ENCODE measurements around the gene ADORA2A.

ADORA2A gene

GRCh38 chr22:24431309-24432034 is 4.1 kb downstream of the ADORA2A start:
- no peak for DNase-seq (ENCODE audit: low read depth)
- TF ChIP-seq CTCF (IDR thresholded peaks at IDR 0.05; ENCODE audit: control insufficient read depth, insufficient read depth, low read depth, low read length, missing control alignments) = no peak
- no peak overlapping the region for H3K4me3 ChIP-seq (ENCODE audit: control insufficient read depth, low read depth, low read length)

- TF ChIP-seq CTCF (IDR thresholded peaks at IDR 0.05; ENCODE audit: control insufficient read depth, insufficient read depth, low read depth, low read length, missing control alignments) = no peak
- no peak for DNase-seq (ENCODE audit: low read depth)
- H3K4me3 ChIP-seq (ENCODE audit: control insufficient read depth, low read depth, low read length) = no peak overlapping the region
These were observed 4.9 kb downstream of the ADORA2A start for GRCh38 chr22:24432059-24432853.

- no peak overlapping the region for H3K4me3 ChIP-seq (ENCODE audit: control insufficient read depth, low read depth, low read length)
- no peak for TF ChIP-seq CTCF (IDR thresholded peaks at IDR 0.05; ENCODE audit: control insufficient read depth, insufficient read depth, low read depth, low read length, missing control alignments)
- no peak for DNase-seq (ENCODE audit: low read depth)
These were observed 5.8 kb downstream of the ADORA2A start for GRCh38 chr22:24433001-24433827.

- no peak for DNase-seq (ENCODE audit: low read depth)
- TF ChIP-seq CTCF (IDR thresholded peaks at IDR 0.05; ENCODE audit: control insufficient read depth, insufficient read depth, low read depth, low read length, missing control alignments) = no peak
- no peak overlapping the region for H3K4me3 ChIP-seq (ENCODE audit: control insufficient read depth, low read depth, low read length)
These were observed 6.5 kb downstream of the ADORA2A start for GRCh38 chr22:24433828-24434470.

- no peak overlapping the region for H3K4me3 ChIP-seq (ENCODE audit: control insufficient read depth, low read depth, low read length)
- TF ChIP-seq CTCF (IDR thresholded peaks at IDR 0.05; ENCODE audit: control insufficient read depth, insufficient read depth, low read depth, low read length, missing control alignments) = no peak
- DNase-seq (ENCODE audit: low read depth) = no peak
These were observed 7.3 kb downstream of the ADORA2A start for GRCh38 chr22:24434471-24435322.
